Measurements from ENCODE around the gene CTNNA2. TPM values are rescaled to one million over a fixed set of nuclear protein-coding genes. Genes with fewer than 3 reads are reported as not detected.

Gene CTNNA2
- polyA plus RNA-seq, 1 experiment = not detected

GRCh38 chr2:79830501-79830900 is 317.6 kb downstream of the CTNNA2 start:
- ChIA-PET CTCF (interaction anchor here (0.5 kb wide), 1 partner anchor 172 kb away, joined by 6 read pairs; no protein-coding TSS in a partner anchor), POLR2A (no interaction called here)
- no peak for TF ChIP-seq CTCF (IDR thresholded peaks at IDR 0.05; ENCODE audit: low read depth, low read length)
- H3K9me3 ChIP-seq (ENCODE audit: control insufficient read depth, insufficient read depth, low read length) = no peaks in the 10 kb centered on the region
- H3K27me3 ChIP-seq (ENCODE audit: control insufficient read depth, insufficient read depth, low read length) = no peaks in the 10 kb centered on the region
- no peak overlapping the region for H3K27ac ChIP-seq (ENCODE audit: low read depth, low read length)
- no peak overlapping the region for H3K4me3 ChIP-seq (ENCODE audit: low read depth, low read length)
- no peak for DNase-seq (ENCODE audit: low read depth, low spot score)

GRCh38 chr2:79831961-79832360 is 319.1 kb downstream of the CTNNA2 start:
- ChIA-PET CTCF (no interaction called here), POLR2A (no interaction called here)
- no peaks in the 10 kb centered on the region for H3K27me3 ChIP-seq (ENCODE audit: control insufficient read depth, insufficient read depth, low read length)
- no peaks in the 10 kb centered on the region for H3K9me3 ChIP-seq (ENCODE audit: control insufficient read depth, insufficient read depth, low read length)
- no peak overlapping the region for H3K27ac ChIP-seq (ENCODE audit: low read depth, low read length)
- TF ChIP-seq CTCF (IDR thresholded peaks at IDR 0.05; ENCODE audit: low read depth, low read length) = no peak
- no peak for DNase-seq (ENCODE audit: low read depth, low spot score)
- no peak overlapping the region for H3K4me3 ChIP-seq (ENCODE audit: low read depth, low read length)

GRCh38 chr2:79832511-79833234 is 319.8 kb downstream of the CTNNA2 start:
- Histone ChIP-seq H3K27me3 (ENCODE audit: control insufficient read depth, insufficient read depth, low read length) (no peaks in the 10 kb centered on the region), H3K27ac (ENCODE audit: low read depth, low read length) (no peak overlapping the region), H3K4me3 (ENCODE audit: low read depth, low read length) (no peak overlapping the region), H3K9me3 (ENCODE audit: control insufficient read depth, insufficient read depth, low read length) (no peaks in the 10 kb centered on the region)
- CTCF ChIA-PET = no interaction called here
- DNase-seq (ENCODE audit: low read depth, low spot score) = no peak
- POLR2A ChIA-PET = no interaction called here
- no peak for TF ChIP-seq CTCF (IDR thresholded peaks at IDR 0.05; ENCODE audit: low read depth, low read length)

- no peak overlapping the region for H3K4me3 ChIP-seq (ENCODE audit: low read depth, low read length)
- ChIA-PET CTCF (no interaction called here), POLR2A (no interaction called here)
- no peak overlapping the region for H3K27ac ChIP-seq (ENCODE audit: low read depth, low read length)
- no peaks in the 10 kb centered on the region for H3K9me3 ChIP-seq (ENCODE audit: control insufficient read depth, insufficient read depth, low read length)
- DNase-seq (ENCODE audit: low read depth, low spot score) = no peak
- no peaks in the 10 kb centered on the region for H3K27me3 ChIP-seq (ENCODE audit: control insufficient read depth, insufficient read depth, low read length)
- TF ChIP-seq CTCF (IDR thresholded peaks at IDR 0.05; ENCODE audit: low read depth, low read length) = no peak
Measured at GRCh38 chr2:79833235-79833878, 320.5 kb downstream of the CTNNA2 start.

- ChIA-PET CTCF (no interaction called here), POLR2A (no interaction called here)
- H3K27me3 ChIP-seq (ENCODE audit: control insufficient read depth, insufficient read depth, low read length) = no peaks in the 10 kb centered on the region
- no peak for TF ChIP-seq CTCF (IDR thresholded peaks at IDR 0.05; ENCODE audit: low read depth, low read length)
- H3K4me3 ChIP-seq (ENCODE audit: low read depth, low read length) = no peak overlapping the region
- no peak overlapping the region for H3K27ac ChIP-seq (ENCODE audit: low read depth, low read length)
- no peaks in the 10 kb centered on the region for H3K9me3 ChIP-seq (ENCODE audit: control insufficient read depth, insufficient read depth, low read length)
- no peak for DNase-seq (ENCODE audit: low read depth, low spot score)
Measured at GRCh38 chr2:79835911-79836310, 323.1 kb downstream of the CTNNA2 start.
